Measurements from ENCODE around the gene SETD3. TPM values are rescaled to one million over a fixed set of nuclear protein-coding genes. Genes with fewer than 3 reads are reported as not detected.
A peak's percentile ranks its signal among the peaks of the same experiment; 100 is the strongest.

Gene SETD3
- total RNA-seq (32.1 and 35.3 TPM in 2 replicates), polyA plus RNA-seq (10.0 and 11.0 TPM in 2 replicates), polyA minus RNA-seq (13.6 and 17.3 TPM in 2 replicates)
- 45.2 TPM for total RNA-seq (2013)

- Histone ChIP-seq H3K27ac (ENCODE audit: low read length in 2 of 2) (peak within 1 kb of the TSS; percentile 81 to 93), H3K9ac (ENCODE audit: low read length) (peak within 1 kb of the TSS; percentile 91), H3K4me2 (replicated peaks; ENCODE audit: low read depth, low read length, poor library complexity, severe bottlenecking) (peak within 1 kb of the TSS; percentile 89), H3K9me3 (ENCODE audit: control extremely low read depth in 1 of 3, control insufficient read depth in 2 of 3, insufficient read depth in 1 of 3, low read length in 2 of 3) (no peaks in the 10 kb centered on the region), H3K4me3 (ENCODE audit: control extremely low read depth in 1 of 5, extremely low read depth in 1 of 5, insufficient read depth in 1 of 5, low read depth in 2 of 5, low read length in 4 of 5) (peak within 1 kb of the TSS; percentile 76 to 95 (median 90)), H4K20me1 (ENCODE audit: control insufficient read depth, insufficient read depth, low read length, poor library complexity, severe bottlenecking) (peaks cover 42% of the 10 kb centered on the region), H3K4me1 (ENCODE audit: control insufficient read depth in 2 of 2, insufficient read depth in 2 of 2, low read length in 2 of 2) (peaks cover 24% of the 10 kb centered on the region in 2 donors), H3K27me3 (replicated peaks in 1 of 4; ENCODE audit: control extremely low read depth in 1 of 4, control insufficient read depth in 3 of 4, insufficient read depth in 4 of 4, low read length in 3 of 4) (no peaks in the 10 kb centered on the region), H3K36me3 (replicated peaks in 1 of 2; ENCODE audit: control extremely low read depth in 1 of 2, control insufficient read depth in 1 of 2, extremely low read depth in 1 of 2, insufficient read depth in 2 of 2, low read length in 1 of 2) (no peaks in the 10 kb centered on the region), H3K79me2 (ENCODE audit: control insufficient read depth, insufficient read depth, low read length) (peaks cover 88% of the 10 kb centered on the region), H2AFZ (ENCODE audit: insufficient read depth, low read depth, low read length, poor library complexity, severe bottlenecking) (peak within 1 kb of the TSS; percentile 83)
- under 1% methylated on average over 122 of the region's 122 CpGs for WGBS (ENCODE audit: insufficient coverage)
- TF ChIP-seq, protein P1, sequence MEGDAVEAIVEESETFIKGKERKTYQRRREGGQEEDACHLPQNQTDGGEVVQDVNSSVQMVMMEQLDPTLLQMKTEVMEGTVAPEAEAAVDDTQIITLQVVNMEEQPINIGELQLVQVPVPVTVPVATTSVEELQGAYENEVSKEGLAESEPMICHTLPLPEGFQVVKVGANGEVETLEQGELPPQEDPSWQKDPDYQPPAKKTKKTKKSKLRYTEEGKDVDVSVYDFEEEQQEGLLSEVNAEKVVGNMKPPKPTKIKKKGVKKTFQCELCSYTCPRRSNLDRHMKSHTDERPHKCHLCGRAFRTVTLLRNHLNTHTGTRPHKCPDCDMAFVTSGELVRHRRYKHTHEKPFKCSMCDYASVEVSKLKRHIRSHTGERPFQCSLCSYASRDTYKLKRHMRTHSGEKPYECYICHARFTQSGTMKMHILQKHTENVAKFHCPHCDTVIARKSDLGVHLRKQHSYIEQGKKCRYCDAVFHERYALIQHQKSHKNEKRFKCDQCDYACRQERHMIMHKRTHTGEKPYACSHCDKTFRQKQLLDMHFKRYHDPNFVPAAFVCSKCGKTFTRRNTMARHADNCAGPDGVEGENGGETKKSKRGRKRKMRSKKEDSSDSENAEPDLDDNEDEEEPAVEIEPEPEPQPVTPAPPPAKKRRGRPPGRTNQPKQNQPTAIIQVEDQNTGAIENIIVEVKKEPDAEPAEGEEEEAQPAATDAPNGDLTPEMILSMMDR (IDR thresholded peaks at IDR 0.05), result no peak
- TF ChIP-seq EZH2 (IDR thresholded peaks at IDR 0.05; ENCODE audit: borderline replicate concordance, insufficient read depth, low read depth, low read length, poor library complexity, severe bottlenecking), result no peak
- intact Hi-C loops (cut with micrococcal nuclease), result no loop called here
- H3K4me1 Mint-ChIP-seq, result peaks cover 53% of the 10 kb centered on the region
- ChIA-PET POLR2A (interaction anchor here (0.5 to 1.2 kb wide), 3 partner anchors 124 to 289 kb away, joined by 6 to 9 read pairs (median 7); partner anchors contain the start of genes CCDC85C and CYP46A1), CTCF (interaction anchor here (0.9 to 1.3 kb wide), 3 partner anchors 23 to 204 kb away, joined by 3 to 4 read pairs (median 4); partner anchors contain the start of gene CYP46A1)
- no peaks in the 10 kb centered on the region for H3K27me3 Mint-ChIP-seq
- H3K9me3 Mint-ChIP-seq (ENCODE audit: insufficient read depth), result no peaks in the 10 kb centered on the region
- peak within 1 kb of the TSS; percentile 98 for H3K4me3 Mint-ChIP-seq
- ATAC-seq (ENCODE audit: low read depth) (no peak), DNase-seq (peak; percentile 69)
- peak within 1 kb of the TSS; percentile 96 for H3K27ac Mint-ChIP-seq
Observed at GRCh38 chr14:99479906-99480869, at the start of gene SETD3. Gene SETD3 (minus strand): TSS chr14:99480859. CDS start chr14:99465805, 15,054 bp downstream.

DNA sequence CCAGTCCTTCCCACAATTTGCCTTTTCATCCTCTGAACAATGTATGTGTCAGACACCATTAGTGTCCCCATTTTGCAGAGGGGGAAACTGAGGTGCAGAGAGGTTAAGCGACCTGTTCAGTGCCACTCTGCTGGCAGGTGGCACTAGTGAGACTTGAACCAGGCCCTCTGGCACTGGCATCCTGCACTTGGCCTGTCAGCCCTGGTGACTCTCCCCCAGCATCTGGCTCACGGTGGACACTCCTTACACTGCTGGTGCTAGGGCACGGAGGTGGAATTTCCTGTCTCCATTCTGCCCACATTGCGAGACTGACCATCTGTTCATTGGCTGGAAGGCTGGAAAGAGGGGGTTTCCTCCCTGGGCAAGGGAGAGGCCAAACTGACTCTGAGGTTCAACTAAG lies 49.2 kb upstream of the SETD3 start:
- ATAC-seq (ENCODE audit: low read depth) (no peak), DNase-seq (no peak)
- Histone ChIP-seq H3K27me3 (replicated peaks in 1 of 4; ENCODE audit: control extremely low read depth in 1 of 4, control insufficient read depth in 3 of 4, insufficient read depth in 4 of 4, low read length in 3 of 4) (no peaks in the 10 kb centered on the region), H3K4me3 (ENCODE audit: control extremely low read depth in 1 of 5, extremely low read depth in 1 of 5, insufficient read depth in 1 of 5, low read depth in 2 of 5, low read length in 4 of 5) (no peak overlapping the region), H3K79me2 (ENCODE audit: control insufficient read depth, insufficient read depth, low read length) (no peaks in the 10 kb centered on the region), H3K36me3 (replicated peaks in 1 of 2; ENCODE audit: control extremely low read depth in 1 of 2, control insufficient read depth in 1 of 2, extremely low read depth in 1 of 2, insufficient read depth in 2 of 2, low read length in 1 of 2) (no peaks in the 10 kb centered on the region), H3K9ac (ENCODE audit: low read length) (no peak overlapping the region), H3K4me1 (ENCODE audit: control insufficient read depth in 2 of 2, insufficient read depth in 2 of 2, low read length in 2 of 2) (no peaks in the 10 kb centered on the region), H3K4me2 (replicated peaks; ENCODE audit: low read depth, low read length, poor library complexity, severe bottlenecking) (no peak overlapping the region), H4K20me1 (ENCODE audit: control insufficient read depth, insufficient read depth, low read length, poor library complexity, severe bottlenecking) (no peaks in the 10 kb centered on the region), H2AFZ (ENCODE audit: insufficient read depth, low read depth, low read length, poor library complexity, severe bottlenecking) (no peak overlapping the region), H3K9me3 (ENCODE audit: control extremely low read depth in 1 of 3, control insufficient read depth in 2 of 3, insufficient read depth in 1 of 3, low read length in 2 of 3) (no peaks in the 10 kb centered on the region), H3K27ac (ENCODE audit: low read length in 2 of 2) (no peak overlapping the region)
- POLR2A ChIA-PET, result no interaction called here
- TF ChIP-seq, protein P1 (IDR thresholded peaks at IDR 0.05), result no peak
- TF ChIP-seq EZH2 (IDR thresholded peaks at IDR 0.05; ENCODE audit: borderline replicate concordance, insufficient read depth, low read depth, low read length, poor library complexity, severe bottlenecking), result no peak
- no peaks in the 10 kb centered on the region for H3K9me3 Mint-ChIP-seq (ENCODE audit: insufficient read depth)
- CTCF ChIA-PET, result no interaction called here
- no peaks in the 10 kb centered on the region for H3K27me3 Mint-ChIP-seq
- 89% methylated on average over 2 of the region's 4 CpGs for WGBS (ENCODE audit: insufficient coverage)
- H3K27ac Mint-ChIP-seq, result no peak overlapping the region
- no peaks in the 10 kb centered on the region for H3K4me1 Mint-ChIP-seq
- H3K4me3 Mint-ChIP-seq, result no peak overlapping the region
- intact Hi-C loops (cut with micrococcal nuclease), result no loop called here
